ENCODE data around the gene IFT122. TPM values are rescaled to one million over a fixed set of nuclear protein-coding genes. Genes with fewer than 3 reads are reported as not detected.
A peak's percentile ranks its signal among the peaks of the same experiment; 100 is the strongest.

The IFT122 gene
- total and polyA plus RNA-seq, 4 donors = 26.5 to 44.0 (median 36.7) TPM

GRCh38 chr3:129433565-129433964 is 6.5 kb upstream of the IFT122 start:
- no peak overlapping the region for H3K4me3 ChIP-seq (ENCODE audit: low read depth, low read length)
- H3K36me3 ChIP-seq (ENCODE audit: control insufficient read depth, insufficient read depth, low read length) = peaks cover 13% of the 10 kb centered on the region
- H3K27ac ChIP-seq (ENCODE audit: low read depth, low read length) = no peak overlapping the region
- no peaks in the 10 kb centered on the region for H3K27me3 ChIP-seq (ENCODE audit: control insufficient read depth, insufficient read depth, low read length)
- DNase-seq (ENCODE audit: low read depth in 4 of 6, low spot score in 6 of 6) = no peak
- 93% methylated on average over 4 of the region's 5 CpGs for WGBS (ENCODE audit: insufficient coverage)
- peaks cover 2% of the 10 kb centered on the region for H3K4me1 ChIP-seq (ENCODE audit: control insufficient read depth, insufficient read depth, low read length)
- H3K9me3 ChIP-seq (ENCODE audit: control insufficient read depth, insufficient read depth, low read length) = no peaks in the 10 kb centered on the region

GRCh38 chr3:129434140-129434539 is 5.9 kb upstream of the IFT122 start:
- H3K36me3 ChIP-seq (ENCODE audit: control insufficient read depth, insufficient read depth, low read length) = peaks cover 13% of the 10 kb centered on the region

GRCh38 chr3:129435367-129435766 is 4.7 kb upstream of the IFT122 start:
- H3K27me3 ChIP-seq (ENCODE audit: control insufficient read depth, insufficient read depth, low read length) = no peaks in the 10 kb centered on the region
- H3K9me3 ChIP-seq (ENCODE audit: control insufficient read depth, insufficient read depth, low read length) = no peaks in the 10 kb centered on the region
- WGBS (ENCODE audit: insufficient coverage) = no CpG with 5 or more reads among the region's 1 CpG
- DNase-seq (ENCODE audit: low read depth in 4 of 6, low spot score in 6 of 6) = peak in 1 of 6 donors; percentile 9
- no peak overlapping the region for H3K4me3 ChIP-seq (ENCODE audit: low read depth, low read length)
- H3K4me1 ChIP-seq (ENCODE audit: control insufficient read depth, insufficient read depth, low read length) = peaks cover 7% of the 10 kb centered on the region
- H3K27ac ChIP-seq (ENCODE audit: low read depth, low read length) = no peak overlapping the region
- H3K36me3 ChIP-seq (ENCODE audit: control insufficient read depth, insufficient read depth, low read length) = peaks cover 10% of the 10 kb centered on the region

More at GRCh38 chr3:129434140-129434539, 5.9 kb upstream of the IFT122 start:
- H3K4me1 ChIP-seq (ENCODE audit: control insufficient read depth, insufficient read depth, low read length) = peaks cover 4% of the 10 kb centered on the region
- H3K27ac ChIP-seq (ENCODE audit: low read depth, low read length) = no peak overlapping the region
- H3K9me3 ChIP-seq (ENCODE audit: control insufficient read depth, insufficient read depth, low read length) = no peaks in the 10 kb centered on the region
- DNase-seq (ENCODE audit: low read depth in 4 of 6, low spot score in 6 of 6) = no peak
- H3K27me3 ChIP-seq (ENCODE audit: control insufficient read depth, insufficient read depth, low read length) = no peaks in the 10 kb centered on the region
- no CpG with 5 or more reads among the region's 1 CpG for WGBS (ENCODE audit: insufficient coverage)
- H3K4me3 ChIP-seq (ENCODE audit: low read depth, low read length) = no peak overlapping the region

GRCh38 chr3:129439226-129439816 is 703 bp upstream of the IFT122 start:
- Histone ChIP-seq H3K36me3 (ENCODE audit: control insufficient read depth, insufficient read depth, low read length) (no peaks in the 10 kb centered on the region), H3K27ac (ENCODE audit: low read depth, low read length) (peak overlapping the region; percentile 88), H3K4me3 (ENCODE audit: low read depth, low read length) (peak overlapping the region; percentile 95), H3K4me1 (ENCODE audit: control insufficient read depth, insufficient read depth, low read length) (peaks cover 12% of the 10 kb centered on the region), H3K27me3 (ENCODE audit: control insufficient read depth, insufficient read depth, low read length) (no peaks in the 10 kb centered on the region), H3K9me3 (ENCODE audit: control insufficient read depth, insufficient read depth, low read length) (no peaks in the 10 kb centered on the region)
- DNase-seq (ENCODE audit: low read depth in 4 of 6, low spot score in 6 of 6) = peak in 1 of 6 donors; percentile 22
- 2% methylated on average over 16 of the region's 17 CpGs for WGBS (ENCODE audit: insufficient coverage)

- Histone ChIP-seq H3K27ac (ENCODE audit: low read depth, low read length) (peak overlapping the region; percentile 88), H3K27me3 (ENCODE audit: control insufficient read depth, insufficient read depth, low read length) (no peaks in the 10 kb centered on the region), H3K4me3 (ENCODE audit: low read depth, low read length) (peak overlapping the region; percentile 95), H3K9me3 (ENCODE audit: control insufficient read depth, insufficient read depth, low read length) (no peaks in the 10 kb centered on the region), H3K4me1 (ENCODE audit: control insufficient read depth, insufficient read depth, low read length) (peaks cover 12% of the 10 kb centered on the region), H3K36me3 (ENCODE audit: control insufficient read depth, insufficient read depth, low read length) (no peaks in the 10 kb centered on the region)
- WGBS (ENCODE audit: insufficient coverage) = 0% methylated on average over 3 of the region's 9 CpGs
- DNase-seq (ENCODE audit: low read depth in 4 of 6, low spot score in 6 of 6) = no peak
These were observed 680 bp downstream of the IFT122 start for GRCh38 chr3:129440618-129441190.

- H3K9me3 ChIP-seq (ENCODE audit: control insufficient read depth, insufficient read depth, low read length) = no peaks in the 10 kb centered on the region
- peaks cover 12% of the 10 kb centered on the region for H3K4me1 ChIP-seq (ENCODE audit: control insufficient read depth, insufficient read depth, low read length)
- no peak for DNase-seq (ENCODE audit: low read depth in 4 of 6, low spot score in 6 of 6)
- H3K4me3 ChIP-seq (ENCODE audit: low read depth, low read length) = peak overlapping the region; percentile 11
- H3K36me3 ChIP-seq (ENCODE audit: control insufficient read depth, insufficient read depth, low read length) = no peaks in the 10 kb centered on the region
- peak overlapping the region; percentile 88 for H3K27ac ChIP-seq (ENCODE audit: low read depth, low read length)
- 20% methylated on average over 1 of the region's 9 CpGs for WGBS (ENCODE audit: insufficient coverage)
- H3K27me3 ChIP-seq (ENCODE audit: control insufficient read depth, insufficient read depth, low read length) = no peaks in the 10 kb centered on the region
These were observed 1.2 kb downstream of the IFT122 start for GRCh38 chr3:129441215-129441614.

GRCh38 chr3:129441782-129442181 is 1.8 kb downstream of the IFT122 start:
- Histone ChIP-seq H3K9me3 (ENCODE audit: control insufficient read depth, insufficient read depth, low read length) (no peaks in the 10 kb centered on the region), H3K27me3 (ENCODE audit: control insufficient read depth, insufficient read depth, low read length) (no peaks in the 10 kb centered on the region), H3K4me1 (ENCODE audit: control insufficient read depth, insufficient read depth, low read length) (peaks cover 12% of the 10 kb centered on the region), H3K4me3 (ENCODE audit: low read depth, low read length) (no peak overlapping the region), H3K27ac (ENCODE audit: low read depth, low read length) (peak overlapping the region; percentile 43), H3K36me3 (ENCODE audit: control insufficient read depth, insufficient read depth, low read length) (no peaks in the 10 kb centered on the region)
- WGBS (ENCODE audit: insufficient coverage) = 47% methylated on average over 2 of the region's 4 CpGs
- peak in 3 of 6 donors; percentile 17 to 81 (median 78) for DNase-seq (ENCODE audit: low read depth in 4 of 6, low spot score in 6 of 6)

- Histone ChIP-seq H3K27me3 (ENCODE audit: control insufficient read depth, insufficient read depth, low read length) (no peaks in the 10 kb centered on the region), H3K4me1 (ENCODE audit: control insufficient read depth, insufficient read depth, low read length) (peaks cover 12% of the 10 kb centered on the region), H3K9me3 (ENCODE audit: control insufficient read depth, insufficient read depth, low read length) (no peaks in the 10 kb centered on the region), H3K27ac (ENCODE audit: low read depth, low read length) (no peak overlapping the region), H3K4me3 (ENCODE audit: low read depth, low read length) (no peak overlapping the region), H3K36me3 (ENCODE audit: control insufficient read depth, insufficient read depth, low read length) (no peaks in the 10 kb centered on the region)
- 50% methylated on average over 1 of the region's 2 CpGs for WGBS (ENCODE audit: insufficient coverage)
- DNase-seq (ENCODE audit: low read depth in 4 of 6, low spot score in 6 of 6) = no peak
These were observed 2.5 kb downstream of the IFT122 start for GRCh38 chr3:129442486-129442885.

- Histone ChIP-seq H3K27me3 (ENCODE audit: control insufficient read depth, insufficient read depth, low read length) (no peaks in the 10 kb centered on the region), H3K27ac (ENCODE audit: low read depth, low read length) (no peak overlapping the region), H3K9me3 (ENCODE audit: control insufficient read depth, insufficient read depth, low read length) (no peaks in the 10 kb centered on the region), H3K4me1 (ENCODE audit: control insufficient read depth, insufficient read depth, low read length) (peaks cover 12% of the 10 kb centered on the region), H3K4me3 (ENCODE audit: low read depth, low read length) (no peak overlapping the region), H3K36me3 (ENCODE audit: control insufficient read depth, insufficient read depth, low read length) (no peaks in the 10 kb centered on the region)
- peak in 1 of 6 donors; percentile 11 for DNase-seq (ENCODE audit: low read depth in 4 of 6, low spot score in 6 of 6)
These were observed 2.9 kb downstream of the IFT122 start for GRCh38 chr3:129442947-129443346.

- H3K27me3 ChIP-seq (ENCODE audit: control insufficient read depth, insufficient read depth, low read length) = no peaks in the 10 kb centered on the region
- H3K27ac ChIP-seq (ENCODE audit: low read depth, low read length) = no peak overlapping the region
- H3K36me3 ChIP-seq (ENCODE audit: control insufficient read depth, insufficient read depth, low read length) = no peaks in the 10 kb centered on the region
- peak in 1 of 6 donors; percentile 22 for DNase-seq (ENCODE audit: low read depth in 4 of 6, low spot score in 6 of 6)
- WGBS (ENCODE audit: insufficient coverage) = 100% methylated on average over 2 of the region's 3 CpGs
- H3K4me1 ChIP-seq (ENCODE audit: control insufficient read depth, insufficient read depth, low read length) = peaks cover 4% of the 10 kb centered on the region
- no peaks in the 10 kb centered on the region for H3K9me3 ChIP-seq (ENCODE audit: control insufficient read depth, insufficient read depth, low read length)
- no peak overlapping the region for H3K4me3 ChIP-seq (ENCODE audit: low read depth, low read length)
These were observed 5.4 kb downstream of the IFT122 start for GRCh38 chr3:129445471-129445870.
